Suprapubic skin (tissue), 3 donors: ENCODE measurements around the gene COL5A1.

Source experiments
- POLR2A ChIP-seq, 2 donors: fragments of 450-650 bp; IDR thresholded peaks; one replicate each; pipeline ENCODE4 v1.6.1; 2017; ENCODE audit warnings: antibody characterized with exemption in 2 of 2, mild to moderate bottlenecking in 2 of 2, moderate library complexity in 2 of 2
- TF ChIP-seq, protein P1 (sequence below), 2 donors: fragments of 200-600 bp in 1 of 2; fragments of 450-650 bp in 1 of 2; sonication (generic) in 1 of 2; IDR thresholded peaks; one replicate each; pipeline ENCODE4 v1.5.1; 2016 to 2019; ENCODE audit warnings: antibody characterized with exemption in 2 of 2, mild to moderate bottlenecking in 1 of 2, moderate library complexity in 1 of 2

DNA sequence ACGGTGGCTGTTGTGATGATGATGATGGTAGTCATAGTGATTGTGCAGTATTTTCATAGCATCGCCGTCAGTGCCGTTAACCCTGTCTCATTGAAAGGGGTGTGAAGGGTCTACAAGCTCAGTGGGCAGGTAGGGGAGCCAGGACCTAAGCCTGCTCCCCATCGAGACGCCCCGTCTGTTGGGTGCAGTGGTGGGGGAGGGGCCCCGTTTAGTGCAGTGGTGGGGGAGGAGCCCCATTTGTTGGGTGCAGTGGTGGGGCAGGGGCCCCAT lies 68.6 kb downstream of the COL5A1 start:
- no peak for TF ChIP-seq POLR2A (IDR thresholded peaks at IDR 0.05)
- TF ChIP-seq, protein P1, sequence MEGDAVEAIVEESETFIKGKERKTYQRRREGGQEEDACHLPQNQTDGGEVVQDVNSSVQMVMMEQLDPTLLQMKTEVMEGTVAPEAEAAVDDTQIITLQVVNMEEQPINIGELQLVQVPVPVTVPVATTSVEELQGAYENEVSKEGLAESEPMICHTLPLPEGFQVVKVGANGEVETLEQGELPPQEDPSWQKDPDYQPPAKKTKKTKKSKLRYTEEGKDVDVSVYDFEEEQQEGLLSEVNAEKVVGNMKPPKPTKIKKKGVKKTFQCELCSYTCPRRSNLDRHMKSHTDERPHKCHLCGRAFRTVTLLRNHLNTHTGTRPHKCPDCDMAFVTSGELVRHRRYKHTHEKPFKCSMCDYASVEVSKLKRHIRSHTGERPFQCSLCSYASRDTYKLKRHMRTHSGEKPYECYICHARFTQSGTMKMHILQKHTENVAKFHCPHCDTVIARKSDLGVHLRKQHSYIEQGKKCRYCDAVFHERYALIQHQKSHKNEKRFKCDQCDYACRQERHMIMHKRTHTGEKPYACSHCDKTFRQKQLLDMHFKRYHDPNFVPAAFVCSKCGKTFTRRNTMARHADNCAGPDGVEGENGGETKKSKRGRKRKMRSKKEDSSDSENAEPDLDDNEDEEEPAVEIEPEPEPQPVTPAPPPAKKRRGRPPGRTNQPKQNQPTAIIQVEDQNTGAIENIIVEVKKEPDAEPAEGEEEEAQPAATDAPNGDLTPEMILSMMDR (IDR thresholded peaks at IDR 0.05), result no peak
